Measurements from ENCODE around the gene RABGAP1.

GRCh38 chr9:123008909-123009308 lies 68.1 kb downstream of the RABGAP1 start:
- TF ChIP-seq CTCF (IDR thresholded peaks at IDR 0.05) (no peak), POLR2AphosphoS5 (IDR thresholded peaks at IDR 0.05) (no peak)
